ENCODE measurements around the gene GSS.
"Not testable (repeated sequence)": the region's sequence is repeated elsewhere in the genome, so short reads cannot be mapped to it uniquely, and the experiment has no call there.

The GSS gene

GRCh38 chr20:34895465-34895864, 60.1 kb downstream of the GSS start:
- DNase-seq, result no peak

DNA sequence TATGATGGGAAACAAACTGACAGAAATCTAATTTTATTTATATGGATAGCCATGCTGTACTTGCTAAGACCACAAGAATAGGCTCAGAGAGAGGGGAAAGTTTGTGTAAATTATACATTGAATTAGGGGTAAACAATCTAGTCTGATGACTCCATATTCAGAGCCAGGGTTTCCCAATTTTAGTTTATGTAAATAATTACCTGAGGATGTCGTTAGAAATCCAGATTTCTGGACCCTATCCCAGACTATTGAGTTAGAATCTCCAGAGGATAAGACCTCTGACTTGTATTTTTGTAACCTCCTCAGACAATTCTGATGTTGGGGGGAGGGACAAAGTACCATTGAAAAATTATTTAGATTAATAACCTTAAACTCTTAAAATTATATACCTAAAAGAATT, 60.9 kb downstream of the GSS start:
- DNase-seq, result no peak

- no peak for DNase-seq
Measured at GRCh38 chr20:34892671-34893070, 62.9 kb downstream of the GSS start.

DNA sequence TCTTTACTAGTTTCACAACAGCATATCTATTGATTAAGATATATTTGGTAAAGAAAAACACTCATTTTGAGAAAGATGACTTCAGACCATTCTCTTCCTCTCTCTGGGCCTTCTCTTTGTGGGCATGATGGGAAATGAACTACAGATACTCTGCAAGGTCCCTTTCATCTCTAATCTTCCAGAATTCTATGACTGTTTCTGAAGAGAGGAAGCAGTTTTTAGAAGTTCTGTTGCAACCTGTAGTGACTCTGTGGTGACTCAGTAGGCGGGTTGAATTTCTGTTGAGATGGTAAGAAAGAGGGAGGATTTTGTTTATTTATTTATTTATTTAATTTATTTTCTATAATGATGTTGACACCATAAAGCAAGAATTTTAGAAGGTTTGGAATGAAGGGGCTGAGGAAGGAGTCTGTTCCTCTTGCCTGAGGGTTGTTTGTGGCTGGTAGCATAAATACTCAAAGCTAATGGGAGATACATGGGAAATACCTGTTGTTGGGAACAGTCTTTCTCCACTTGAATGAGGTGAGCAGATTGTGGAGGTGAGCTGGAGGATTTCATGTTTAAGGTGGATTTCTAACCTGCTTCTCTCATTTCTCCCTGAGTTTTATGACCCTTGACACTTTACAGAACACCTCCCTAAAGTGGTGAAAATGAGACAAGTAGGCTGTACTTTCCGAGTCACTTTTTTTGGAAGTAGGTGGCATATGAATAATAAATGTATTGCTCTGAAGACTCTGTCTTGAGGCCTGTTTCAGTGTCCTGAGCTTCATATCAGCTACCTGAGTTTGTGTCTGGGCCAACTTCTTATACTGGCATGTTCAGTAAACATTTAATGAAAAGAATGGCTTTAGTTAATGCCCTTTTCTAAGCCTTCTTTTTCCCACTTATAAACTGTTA, 64.2 kb downstream of the GSS start:
- DNase-seq, result peak; percentile 10

DNA sequence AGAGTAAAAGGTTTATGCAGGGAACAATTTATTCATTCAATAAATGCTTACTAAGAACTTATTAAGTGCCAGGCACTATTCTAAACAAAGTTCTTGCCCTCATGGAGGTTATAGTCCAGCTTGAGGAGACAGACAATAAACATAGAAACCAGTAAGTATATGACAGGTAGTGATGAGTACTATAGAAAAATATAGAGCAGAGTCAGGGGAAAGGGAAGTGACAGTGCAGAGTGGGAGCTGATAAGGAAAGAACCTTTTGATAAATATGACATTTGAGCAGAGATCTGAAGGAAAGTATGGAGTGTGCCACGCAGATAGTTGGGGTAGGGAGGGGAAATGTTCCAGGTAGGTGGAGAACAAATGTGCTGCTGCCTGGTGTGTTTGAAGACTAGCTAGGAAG, 67.1 kb downstream of the GSS start:
- DNase-seq, result no peak

- DNase-seq, result no peak
Measured at GRCh38 chr20:34887023-34887422, 68.6 kb downstream of the GSS start.

GRCh38 chr20:34886122-34886521, 69.5 kb downstream of the GSS start:
- no peak for DNase-seq

- no peak for DNase-seq
Measured at GRCh38 chr20:34884260-34884659, 71.3 kb downstream of the GSS start.

GRCh38 chr20:34883809-34884208, 71.8 kb downstream of the GSS start:
- no peak for DNase-seq

GRCh38 chr20:34883087-34883688, 72.4 kb downstream of the GSS start:
- DNase-seq, result no peak

DNA sequence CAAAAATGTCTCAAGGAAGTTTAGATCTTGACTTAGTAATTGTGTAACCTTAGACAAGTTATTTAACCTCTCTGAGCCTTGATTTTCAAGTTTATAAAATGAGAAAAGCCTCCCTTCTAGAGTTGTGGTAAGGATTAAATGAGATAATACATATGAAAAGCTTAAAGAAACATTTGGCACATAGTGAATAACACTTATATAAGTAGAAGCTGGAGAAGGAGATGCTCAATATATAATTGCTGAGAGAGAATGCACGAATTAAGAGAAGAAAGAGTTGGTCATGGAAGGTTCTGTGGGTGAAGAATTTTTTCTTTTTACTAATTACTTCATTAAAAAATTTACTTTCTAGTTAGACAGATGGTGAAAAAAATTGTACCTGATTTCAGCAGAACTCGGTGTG, 73.9 kb downstream of the GSS start:
- DNase-seq, result no peak

- DNase-seq, result not testable (repeated sequence)
Measured at GRCh38 chr20:34880971-34881370, 74.6 kb downstream of the GSS start.

DNA sequence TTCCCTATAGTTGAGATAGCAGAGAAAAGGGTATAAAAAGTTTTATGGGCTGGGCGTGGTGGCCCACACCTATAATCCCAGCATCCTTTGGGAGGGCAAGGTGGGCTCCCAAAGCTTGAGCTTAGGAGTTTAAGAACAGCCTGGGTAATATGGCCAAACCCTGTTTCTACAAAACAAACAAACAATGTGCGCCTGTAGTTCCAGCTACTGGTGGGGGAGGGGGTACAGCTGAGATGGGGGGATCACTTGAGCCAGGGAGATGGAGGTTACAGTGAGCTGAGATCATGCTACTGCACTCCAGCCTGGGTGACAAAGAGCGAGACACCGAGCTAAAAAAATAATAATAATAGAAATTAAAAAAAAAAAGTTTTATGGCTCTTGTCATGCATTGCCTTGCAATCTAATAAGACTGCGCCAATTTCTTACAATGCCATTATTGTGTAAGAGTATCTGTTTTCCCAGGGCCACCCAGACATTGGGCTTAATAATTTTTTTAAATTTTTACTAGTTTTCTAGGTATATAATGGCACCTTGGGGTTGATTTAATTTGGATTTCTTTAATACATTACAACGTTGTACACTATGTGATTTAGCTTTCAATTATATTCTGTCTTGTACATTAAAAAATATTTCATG, 75.3 kb downstream of the GSS start:
- no peak for DNase-seq
